Small intestine (tissue), 7 donors: ENCODE measurements around the gene PSME3IP1. TPM values are rescaled to one million over a fixed set of nuclear protein-coding genes. Genes with fewer than 3 reads are reported as not detected.

Experiments
- DNase-seq, 2 donors: peaks; one replicate each; pipeline versions ENCODE4 v3.0.0 to v3.0.0-alpha.2; 2013
- FAIRE-seq: peaks from 2 replicates; lab custom pipeline; 2012; peaks lifted over from hg19 to GRCh38; lab: Jason Lieb, UNC
- H3K27ac ChIP-seq, 3 donors: one replicate each; pipeline ENCODE4 v1.5.1; 2013; ENCODE audit warnings: low read length in 2 of 3, mild to moderate bottlenecking in 2 of 3, control low read depth in 1 of 3, inconsistent platforms in 1 of 3, low read depth in 1 of 3, moderate library complexity in 1 of 3
- H3K27me3 ChIP-seq, 3 donors: one replicate each; pipeline ENCODE4 v1.6.1; 2013; ENCODE audit warnings: low read length in 3 of 3, inconsistent platforms in 1 of 3; ENCODE audit not compliant: control insufficient read depth in 3 of 3, insufficient read depth in 3 of 3
- H3K36me3 ChIP-seq, 3 donors: one replicate each; pipeline ENCODE4 v1.6.1; 2013; ENCODE audit warnings: low read length in 3 of 3, inconsistent platforms in 1 of 3, low read depth in 1 of 3, mild to moderate bottlenecking in 1 of 3, moderate library complexity in 1 of 3; ENCODE audit not compliant: control insufficient read depth in 3 of 3, insufficient read depth in 2 of 3
- H3K4me1 ChIP-seq, 3 donors: one replicate each; pipeline ENCODE4 v1.6.1; 2013; ENCODE audit warnings: low read length in 2 of 3, inconsistent platforms in 1 of 3, low read depth in 1 of 3, mild to moderate bottlenecking in 1 of 3, moderate library complexity in 1 of 3; ENCODE audit not compliant: control insufficient read depth in 3 of 3, insufficient read depth in 2 of 3
- H3K4me3 ChIP-seq, 3 donors: one replicate each; pipeline ENCODE4 v1.5.1; 2013; ENCODE audit warnings: low read length in 3 of 3, control low read depth in 1 of 3, inconsistent platforms in 1 of 3, low read depth in 1 of 3, mild to moderate bottlenecking in 1 of 3, moderate library complexity in 1 of 3
- H3K9me3 ChIP-seq, 2 donors: one replicate each; pipeline ENCODE4 v1.6.1; 2013; ENCODE audit warnings: low read depth in 1 of 2, low read length in 1 of 2; ENCODE audit not compliant: control insufficient read depth in 2 of 2, insufficient read depth in 1 of 2
- WGBS, 3 donors: extraction: QIAGEN DNeasy Blood & Tissue Kit; methylation state at CpG; one replicate each; pipeline ENCODE4 v1.1.7; 2013; 5-methylcytosine and 5-hydroxymethylcytosine counted together
- polyA plus RNA-seq, 4 donors: library from polyadenylated mRNA; stranded (reverse) in 3 of 4; unstranded in 1 of 4; fragments of 200-250 nt in 3 of 4; fragments of 120-200 nt in 1 of 4; gene quantifications; one replicate each; pipeline versions ENCODE4 v1.2.1 to v1.2.3, GENCODE V29; 2013
- donor health status: healthy with polysubstance abuse.
- donor health status: control.
- donor health status: control.
- donor health status: Bipolar disorder and iron deficiency.
- donor health status: healthy.

Gene PSME3IP1
- polyA plus RNA-seq, 4 donors = 60.8 to 93.4 (median 70.6) TPM

DNA sequence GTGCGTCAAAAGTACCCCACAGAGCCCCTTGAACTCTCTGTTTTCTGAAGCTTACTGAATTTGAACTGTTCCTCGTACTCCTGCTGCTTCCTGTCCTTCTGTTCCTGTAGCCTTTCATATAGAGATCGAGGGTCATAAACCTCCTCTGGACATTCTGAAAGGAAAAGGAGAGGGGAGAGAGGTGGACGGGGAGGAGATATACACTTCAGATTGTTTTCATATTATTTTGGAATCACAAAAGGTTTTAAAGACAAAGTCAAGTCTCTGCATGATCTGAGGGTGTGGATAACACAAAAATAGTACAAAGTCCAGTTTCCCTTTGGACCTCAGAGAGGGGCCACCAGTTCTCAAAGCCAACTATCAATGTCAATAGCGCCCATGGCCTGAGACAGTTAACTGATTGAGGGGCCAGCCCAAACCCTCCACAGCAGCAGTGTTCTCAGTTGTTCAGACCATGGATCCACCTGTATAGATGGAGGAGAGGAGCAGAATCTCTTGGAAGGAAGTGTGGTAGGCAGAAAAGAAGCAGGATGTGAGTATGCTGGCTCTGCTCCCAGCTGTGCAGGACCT lies 13.0 kb downstream of the PSME3IP1 start:
- Histone ChIP-seq H3K4me3 (no peak overlapping the region), H3K27me3 (no peaks in the 10 kb centered on the region), H3K9me3 (no peaks in the 10 kb centered on the region), H3K4me1 (peaks cover 0 to 4% (median 0%) of the 10 kb centered on the region in 3 donors), H3K27ac (no peak overlapping the region), H3K36me3 (peaks cover 3 to 18% (median 14%) of the 10 kb centered on the region in 3 donors)
- FAIRE-seq (no peak), DNase-seq (no peak)
- 63 to 77% (median 75%) methylated on average over 5 of the region's 5 CpGs for WGBS, 3 donors

DNA sequence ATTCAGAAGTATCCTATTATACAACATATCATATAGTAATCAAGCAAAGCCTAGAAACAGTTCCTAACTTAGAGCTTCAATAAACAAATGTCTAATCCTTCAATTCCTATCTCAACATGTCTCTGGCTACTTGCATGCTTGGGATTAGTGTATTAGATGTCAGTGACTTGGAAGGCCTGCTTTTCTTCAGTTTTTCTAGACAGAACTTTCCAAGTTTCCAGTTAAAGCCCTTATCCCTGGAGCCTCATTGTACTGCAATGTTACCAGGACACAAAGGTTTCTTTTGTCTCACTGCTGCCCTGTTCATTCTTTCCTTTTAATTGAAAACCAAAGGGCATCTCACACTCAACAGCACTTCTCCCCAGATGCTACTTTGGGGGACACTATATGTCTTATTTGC lies 16.5 kb downstream of the PSME3IP1 start:
- H3K36me3 ChIP-seq = peaks cover 3 to 27% (median 20%) of the 10 kb centered on the region in 3 donors
- DNase-seq (no peak), FAIRE-seq (no peak)
- H3K27ac ChIP-seq = no peak overlapping the region
- peaks cover 0 to 4% (median 0%) of the 10 kb centered on the region in 3 donors for H3K4me1 ChIP-seq
- no peak overlapping the region for H3K4me3 ChIP-seq
- H3K27me3 ChIP-seq = no peaks in the 10 kb centered on the region
- H3K9me3 ChIP-seq = no peaks in the 10 kb centered on the region

DNA sequence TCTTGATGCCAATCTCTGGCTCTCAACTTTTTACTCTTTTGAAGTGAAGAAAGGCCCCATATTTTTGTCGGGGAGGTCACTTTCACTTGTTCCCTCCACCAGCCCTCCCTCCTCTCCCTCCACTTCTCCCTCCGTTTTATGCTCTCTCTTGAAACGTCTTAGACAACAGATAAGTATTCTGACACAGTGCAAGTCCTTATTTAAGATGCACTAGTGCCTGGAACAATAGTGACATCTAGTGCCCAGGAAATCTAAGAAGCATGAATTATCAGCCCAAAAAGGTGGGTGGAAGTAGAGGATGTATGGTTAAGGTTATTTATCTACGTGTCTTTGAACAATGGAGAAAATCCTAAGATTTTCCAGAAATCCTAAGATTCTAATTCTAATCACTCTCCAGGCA lies 17.9 kb downstream of the PSME3IP1 start:
- H3K27me3 ChIP-seq = no peaks in the 10 kb centered on the region
- WGBS, 3 donors = 13 to 20% (median 17%) methylated on average over 4 of the region's 4 CpGs
- H3K9me3 ChIP-seq = no peaks in the 10 kb centered on the region
- H3K27ac ChIP-seq = no peak overlapping the region
- FAIRE-seq (no peak), DNase-seq (peak; percentile 51 to 74)
- H3K4me1 ChIP-seq = peaks cover 0 to 2% (median 0%) of the 10 kb centered on the region in 3 donors
- peaks cover 8 to 27% (median 19%) of the 10 kb centered on the region in 3 donors for H3K36me3 ChIP-seq
- H3K4me3 ChIP-seq = no peak overlapping the region

DNA sequence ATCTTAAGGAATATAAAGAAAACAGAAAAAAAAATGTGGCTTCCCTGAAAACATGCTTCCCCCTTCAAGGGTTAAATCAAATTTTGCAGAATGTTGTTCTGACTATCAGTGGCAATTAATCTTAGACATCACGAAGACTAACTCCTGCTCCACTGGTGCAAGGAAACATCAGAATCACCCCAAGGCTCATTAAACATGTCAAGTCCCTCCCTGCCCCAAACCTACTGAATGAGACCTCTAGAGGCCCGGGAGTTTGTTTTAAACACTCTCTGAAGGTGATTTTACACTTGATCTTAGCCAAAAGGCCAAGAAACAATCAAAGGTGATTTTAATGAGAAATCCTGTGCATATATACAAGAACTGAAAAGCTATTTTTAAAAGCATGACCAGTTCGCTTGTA lies 18.3 kb downstream of the PSME3IP1 start:
- H3K4me1 ChIP-seq = no peaks in the 10 kb centered on the region
- H3K4me3 ChIP-seq = no peak overlapping the region
- H3K36me3 ChIP-seq = peaks cover 8 to 26% (median 21%) of the 10 kb centered on the region in 3 donors
- WGBS, 3 donors = 71 to 87% (median 79%) methylated on average over 3 of the region's 3 CpGs
- no peaks in the 10 kb centered on the region for H3K9me3 ChIP-seq
- H3K27ac ChIP-seq = no peak overlapping the region
- DNase-seq (no peak), FAIRE-seq (no peak)
- no peaks in the 10 kb centered on the region for H3K27me3 ChIP-seq

DNA sequence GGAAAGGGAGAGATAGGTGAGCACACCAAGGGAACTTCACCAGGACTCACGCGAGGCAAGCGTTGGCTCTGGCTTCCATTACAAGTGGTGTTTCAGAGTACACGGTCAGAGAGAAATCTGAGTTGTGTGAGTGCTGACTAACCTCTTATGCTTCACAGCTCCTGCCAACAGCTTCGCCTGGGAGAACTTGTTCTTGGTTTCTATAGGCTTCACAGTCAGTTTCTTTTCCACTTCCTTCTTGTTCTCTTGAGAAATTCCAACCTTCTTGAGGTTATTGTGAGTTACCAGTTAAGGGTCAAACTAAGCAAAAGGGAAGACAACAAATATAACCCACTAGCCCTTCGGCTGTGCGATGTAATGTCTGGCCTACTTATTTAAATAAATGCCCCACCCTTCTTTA lies 18.9 kb downstream of the PSME3IP1 start:
- Histone ChIP-seq H3K36me3 (peaks cover 10 to 28% (median 24%) of the 10 kb centered on the region in 3 donors), H3K27ac (peak overlapping the region in 1 of 3 donors; percentile 1), H3K9me3 (no peaks in the 10 kb centered on the region), H3K4me3 (no peak overlapping the region), H3K27me3 (no peaks in the 10 kb centered on the region), H3K4me1 (no peaks in the 10 kb centered on the region)
- FAIRE-seq = no peak
- WGBS, 3 donors = 77 to 82% (median 82%) methylated on average over 7 of the region's 7 CpGs
- no peak for DNase-seq

DNA sequence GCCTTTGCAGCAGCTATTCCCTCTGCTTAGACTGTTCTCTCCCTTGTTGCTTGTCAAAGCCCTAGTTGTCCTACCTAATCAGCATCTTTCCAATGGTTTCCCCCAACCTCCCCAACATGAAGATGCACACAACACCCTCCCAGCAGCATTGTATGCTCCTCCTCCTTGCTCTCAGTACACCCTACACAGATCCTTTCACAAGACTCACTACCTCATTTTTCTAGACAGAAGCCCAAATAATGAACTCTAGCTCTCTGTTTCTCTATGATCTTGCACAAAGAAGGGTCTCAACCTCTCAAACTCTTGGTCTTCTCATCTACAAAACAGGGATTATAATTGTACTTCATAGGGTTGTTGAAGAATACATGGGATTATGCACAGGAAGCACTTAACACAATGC lies 19.4 kb downstream of the PSME3IP1 start:
- no peaks in the 10 kb centered on the region for H3K4me1 ChIP-seq
- H3K36me3 ChIP-seq = peaks cover 13 to 29% (median 27%) of the 10 kb centered on the region in 3 donors
- no peak for DNase-seq
- no peak for FAIRE-seq
- no peak overlapping the region for H3K27ac ChIP-seq
- H3K27me3 ChIP-seq = no peaks in the 10 kb centered on the region
- no peak overlapping the region for H3K4me3 ChIP-seq
- no peaks in the 10 kb centered on the region for H3K9me3 ChIP-seq

DNA sequence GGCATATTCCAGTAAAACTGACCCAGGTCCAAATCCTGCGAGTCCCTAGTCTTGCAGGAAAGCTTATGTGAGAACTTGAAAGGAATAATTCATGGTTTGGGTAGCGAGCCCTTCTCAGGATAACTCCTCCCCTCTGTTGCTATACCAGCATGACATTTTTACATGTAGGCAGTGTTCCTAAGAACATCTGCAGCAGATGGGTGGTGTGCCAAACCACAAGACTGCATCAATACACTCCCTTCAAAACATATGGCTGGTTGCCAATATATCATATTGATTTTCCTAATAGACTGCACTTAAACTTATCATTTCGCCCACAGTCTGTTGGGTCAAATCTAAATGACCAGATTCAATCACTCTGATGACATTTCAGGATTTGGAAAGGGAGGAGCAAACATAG lies 19.9 kb downstream of the PSME3IP1 start:
- FAIRE-seq (no peak), DNase-seq (peak in 1 of 2 donors; percentile 42)
- no peak overlapping the region for H3K27ac ChIP-seq
- peaks cover 13 to 28% (median 25%) of the 10 kb centered on the region in 3 donors for H3K36me3 ChIP-seq
- WGBS, 3 donors = 7 to 62% (median 35%) methylated on average over 3 of the region's 3 CpGs
- no peak overlapping the region for H3K4me3 ChIP-seq
- H3K9me3 ChIP-seq = no peaks in the 10 kb centered on the region
- no peaks in the 10 kb centered on the region for H3K27me3 ChIP-seq
- H3K4me1 ChIP-seq = no peaks in the 10 kb centered on the region

DNA sequence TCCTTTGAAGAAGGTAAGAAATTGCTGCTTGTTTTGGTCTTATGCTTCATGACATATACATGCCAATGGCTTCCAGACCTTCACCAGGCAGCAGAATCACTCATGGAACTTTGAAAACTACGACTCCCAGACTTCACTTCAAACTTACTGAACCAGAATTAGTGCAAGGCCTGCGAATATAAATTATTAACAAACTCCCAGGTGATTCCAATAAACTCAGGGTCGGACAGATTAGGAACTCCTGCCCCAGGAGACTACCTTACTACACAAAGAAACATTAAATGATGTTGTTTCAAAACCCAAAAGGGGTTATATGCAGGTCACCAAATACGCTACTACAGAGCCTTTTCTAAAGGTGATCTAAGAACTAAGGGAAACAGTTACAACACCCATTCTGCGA lies 20.4 kb downstream of the PSME3IP1 start:
- FAIRE-seq (no peak), DNase-seq (no peak)
- H3K9me3 ChIP-seq = no peaks in the 10 kb centered on the region
- H3K4me3 ChIP-seq = no peak overlapping the region
- 29 to 64% (median 41%) methylated on average over 5 of the region's 5 CpGs for WGBS, 3 donors
- peaks cover 13 to 26% (median 26%) of the 10 kb centered on the region in 3 donors for H3K36me3 ChIP-seq
- H3K4me1 ChIP-seq = no peaks in the 10 kb centered on the region
- no peaks in the 10 kb centered on the region for H3K27me3 ChIP-seq
- no peak overlapping the region for H3K27ac ChIP-seq

DNA sequence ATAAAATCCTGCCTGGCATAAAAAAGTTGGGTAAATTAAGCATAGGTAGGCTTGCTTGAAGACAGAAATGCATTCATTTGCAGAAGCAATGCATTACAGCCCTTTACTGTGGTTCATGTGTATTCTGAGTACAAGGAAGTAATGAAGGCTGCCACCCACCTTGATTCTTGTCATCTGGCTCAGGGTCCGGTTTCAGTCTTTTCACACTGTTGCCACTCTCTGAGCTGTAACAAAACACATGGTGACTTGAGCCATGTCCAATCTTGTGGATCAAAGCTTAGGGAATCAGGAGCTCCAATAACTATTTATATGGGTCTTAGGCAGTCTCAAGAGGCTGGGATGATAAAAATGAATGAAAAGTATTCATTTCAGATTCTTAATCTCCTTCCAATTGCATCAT lies 22.0 kb downstream of the PSME3IP1 start:
- Histone ChIP-seq H3K9me3 (no peaks in the 10 kb centered on the region), H3K4me1 (no peaks in the 10 kb centered on the region), H3K36me3 (peaks cover 15 to 25% (median 23%) of the 10 kb centered on the region in 3 donors), H3K27ac (no peak overlapping the region), H3K27me3 (no peaks in the 10 kb centered on the region), H3K4me3 (no peak overlapping the region)
- no peak for FAIRE-seq
- no peak for DNase-seq
- 60 to 90% (median 81%) methylated on average over 1 of the region's 1 CpG for WGBS, 3 donors
